ENCODE measurements around the gene SCTR. TPM values are rescaled to one million over a fixed set of nuclear protein-coding genes. Genes with fewer than 3 reads are reported as not detected.

SCTR gene
- total and polyA plus RNA-seq, 2 of the 13 experiments (the other 11 are each of a cell fraction or from before 2014, with no cell fraction given), result not detected

GRCh38 chr2:119487434-119488244 lies 36.6 kb downstream of the SCTR start (continued):
- TF ChIP-seq ZBTB44 (CRISPR knock-in tag; IDR thresholded peaks at IDR 0.05) (0 out of 2 replicates have a peak, but pooled peaks have one; percentile 41), ZFP36L2 (CRISPR knock-in tag; IDR thresholded peaks at IDR 0.05) (no peak), MTERF4 (CRISPR knock-in tag; IDR thresholded peaks at IDR 0.05) (peak; percentile 95), HDAC1 (CRISPR knock-in tag; IDR thresholded peaks at IDR 0.05) (peak; percentile 70; the same call in 1 of the 2 replicates), ATF2 (CRISPR knock-in tag; IDR thresholded peaks at IDR 0.05) (0 out of 2 replicates have a peak, but pooled peaks have one; percentile 52), ATF1 (CRISPR knock-in tag; IDR thresholded peaks at IDR 0.05) (no peak), ETV6 (CRISPR knock-in tag; conservative IDR thresholded peaks at IDR 0.05) (0 out of 2 replicates have a peak, but pooled peaks have one; percentile 24), TSC22D2 (CRISPR knock-in tag; IDR thresholded peaks at IDR 0.05; ENCODE audit: borderline replicate concordance) (no peak; the same call in 1 of the 2 replicates), ZMYM3 (CRISPR knock-in tag; IDR thresholded peaks at IDR 0.05) (peak; percentile 35), TAF1 (CRISPR knock-in tag; IDR thresholded peaks at IDR 0.05) (peak; percentile 12; the same call in 1 of the 2 replicates), ERF (CRISPR knock-in tag; IDR thresholded peaks at IDR 0.05) (peak; percentile 65; the same call in 1 of the 2 replicates), ZXDC (CRISPR knock-in tag; IDR thresholded peaks at IDR 0.05) (no peak; the same call in 1 of the 2 replicates), ARNTL (CRISPR knock-in tag; IDR thresholded peaks at IDR 0.05) (peak; percentile 79), SRY (CRISPR knock-in tag; IDR thresholded peaks at IDR 0.05) (peak; percentile 70; the same call in 1 of the 2 replicates), EZH2 (conservative IDR thresholded peaks at IDR 0.05; ENCODE audit: low read depth, low read length) (no peak), ZNF441 (CRISPR knock-in tag; IDR thresholded peaks at IDR 0.05; ENCODE audit: borderline replicate concordance) (peak; percentile 70; the same call in 1 of the 2 replicates), ZSCAN31 (CRISPR knock-in tag; IDR thresholded peaks at IDR 0.05; ENCODE audit: low read depth) (peak; percentile 91; the same call in 1 of the 2 replicates), ATF3 (CRISPR knock-in tag; IDR thresholded peaks at IDR 0.05) (no peak), SALL2 (CRISPR knock-in tag; IDR thresholded peaks at IDR 0.05) (0 out of 2 replicates have a peak, but pooled peaks have one; percentile 4), ZNF513 (CRISPR knock-in tag; conservative IDR thresholded peaks at IDR 0.05) (no peak)
